HG03565 (cell line): ENCODE results near the gene MGAT1.
"Not testable (repeated sequence)": the region's sequence is repeated elsewhere in the genome, so short reads cannot be mapped to it uniquely, and the experiment has no call there.

Source experiments
- ATAC-seq: cut with Tn5 transposase; IDR thresholded peaks from one replicate; pipeline ENCODE4 v1.9.1; 2021; ENCODE audit warnings: mild to moderate bottlenecking, moderate library complexity; ENCODE audit not compliant: unreplicated experiment

Gene MGAT1

DNA sequence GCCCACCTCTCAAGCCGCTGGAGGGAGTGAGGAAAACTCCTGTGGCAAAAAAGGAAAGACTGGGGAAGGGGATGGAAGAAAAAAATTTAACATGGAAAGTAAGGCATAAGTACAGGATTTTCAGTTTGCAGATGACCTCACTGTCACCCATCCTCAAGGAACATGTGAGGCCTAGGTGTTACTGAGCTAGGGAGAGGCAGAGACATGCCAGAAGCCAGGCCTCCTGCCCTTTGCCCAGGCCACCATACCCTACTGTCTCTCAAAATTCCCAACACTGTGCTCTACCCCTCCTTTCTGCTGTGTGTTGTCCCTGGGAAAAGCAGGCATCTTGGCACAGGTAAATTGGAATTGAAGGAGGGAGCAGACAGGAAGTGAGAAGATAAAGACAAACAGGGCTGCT lies 4.4 kb upstream of the MGAT1 start:
- no peak for ATAC-seq

DNA sequence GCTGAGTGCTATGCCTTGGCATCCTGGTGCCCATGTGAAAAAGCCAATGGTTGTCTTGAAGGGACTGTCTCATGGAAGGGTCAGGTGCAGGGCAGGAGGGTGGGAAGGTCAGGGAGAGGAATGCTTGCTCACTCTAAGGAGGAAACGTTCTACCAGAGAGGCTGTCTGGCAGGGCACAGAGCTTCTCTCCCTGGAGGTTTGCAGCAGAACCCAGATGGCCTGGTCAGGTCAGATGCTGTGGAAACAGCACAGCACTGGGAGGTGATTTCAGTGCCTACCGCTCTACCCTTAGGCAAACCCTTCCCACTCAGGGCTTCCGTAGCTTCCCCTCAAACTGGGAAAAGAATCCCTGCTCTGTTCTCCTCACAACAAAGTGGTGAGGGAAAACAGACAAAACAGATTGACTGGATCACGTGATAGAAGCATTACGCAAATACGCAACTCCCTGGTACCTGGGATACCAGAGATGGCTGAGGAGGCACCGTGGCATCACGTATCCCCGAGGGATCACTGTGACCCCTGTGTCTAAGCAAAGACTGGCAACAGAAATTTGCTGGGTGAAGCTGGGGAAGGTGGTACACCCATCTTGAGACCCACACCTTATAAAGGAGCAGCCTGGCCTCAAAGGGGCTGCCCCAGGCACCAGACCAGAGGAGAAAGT lies 3.9 kb upstream of the MGAT1 start:
- no peak for ATAC-seq

DNA sequence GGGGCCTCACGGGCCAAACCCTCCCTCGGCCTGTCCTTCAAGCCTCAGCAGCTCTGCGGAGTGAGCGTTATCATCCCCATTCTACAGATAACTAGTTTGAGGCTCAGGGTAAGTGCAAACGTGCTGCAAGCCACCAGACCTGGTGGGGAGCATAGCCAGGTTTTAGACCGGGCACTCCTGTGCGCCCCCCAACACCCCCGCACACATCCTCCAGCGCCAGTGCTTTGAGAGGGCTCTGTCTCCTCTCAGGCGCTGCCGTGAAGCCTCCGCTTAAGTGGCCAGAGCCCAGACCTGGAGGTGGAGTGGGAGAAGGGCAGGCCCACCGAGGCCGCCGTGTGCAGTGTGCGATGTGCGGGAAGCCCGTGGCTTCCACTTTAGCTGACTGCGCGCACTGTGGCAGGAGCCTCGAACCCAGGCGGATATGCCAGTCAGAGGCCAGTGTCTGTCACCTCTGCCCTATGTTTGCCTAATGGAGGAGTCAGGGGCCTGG lies 1.6 kb upstream of the MGAT1 start:
- ATAC-seq: no peak

DNA sequence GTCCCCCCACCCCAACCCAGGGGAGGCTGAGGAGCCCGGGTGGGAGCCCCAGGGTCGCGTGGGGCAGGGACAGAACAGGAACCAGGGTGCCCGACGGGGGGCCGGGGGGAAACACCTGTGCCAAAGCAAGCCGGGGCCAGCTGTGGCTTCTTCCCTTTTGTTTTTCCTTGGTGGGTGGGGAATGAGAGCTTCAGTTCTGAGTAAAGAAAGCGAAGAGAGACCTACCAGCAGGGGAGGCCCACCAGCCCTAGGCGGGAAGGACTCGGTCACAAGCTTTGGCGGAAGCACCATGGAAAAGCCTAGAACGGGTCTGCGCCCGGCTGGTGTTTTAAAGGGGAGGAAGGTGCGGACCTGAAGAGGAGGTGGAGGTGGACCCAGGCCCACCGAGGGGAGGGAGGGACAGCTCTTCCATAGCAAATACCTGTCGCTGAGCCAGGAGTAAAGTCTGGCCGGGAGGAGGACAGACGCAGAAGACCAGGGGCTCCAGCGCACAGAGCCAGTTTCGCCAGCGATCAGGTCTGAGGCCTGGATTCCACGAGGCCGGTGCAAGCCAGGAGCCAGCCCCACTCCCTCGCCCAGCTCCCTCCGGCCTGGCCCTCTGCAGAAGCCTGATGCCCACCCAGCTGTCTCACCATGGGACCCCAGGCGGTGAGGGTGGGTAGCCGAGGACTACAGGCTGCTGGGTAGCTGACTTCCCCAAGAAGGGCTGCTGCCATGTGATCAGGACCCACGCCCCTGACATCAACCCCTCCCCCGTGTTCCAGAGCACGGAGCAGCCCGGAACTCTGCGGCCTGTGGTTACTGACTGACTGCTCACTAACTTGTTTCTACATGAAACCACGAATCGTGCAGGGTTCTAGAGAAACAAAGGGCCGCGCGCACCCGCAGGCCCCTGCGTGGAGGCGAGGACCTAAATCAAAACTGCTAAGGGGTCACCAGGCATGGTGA lies 849 bp upstream of the MGAT1 start:
- ATAC-seq: peak; percentile 39

DNA sequence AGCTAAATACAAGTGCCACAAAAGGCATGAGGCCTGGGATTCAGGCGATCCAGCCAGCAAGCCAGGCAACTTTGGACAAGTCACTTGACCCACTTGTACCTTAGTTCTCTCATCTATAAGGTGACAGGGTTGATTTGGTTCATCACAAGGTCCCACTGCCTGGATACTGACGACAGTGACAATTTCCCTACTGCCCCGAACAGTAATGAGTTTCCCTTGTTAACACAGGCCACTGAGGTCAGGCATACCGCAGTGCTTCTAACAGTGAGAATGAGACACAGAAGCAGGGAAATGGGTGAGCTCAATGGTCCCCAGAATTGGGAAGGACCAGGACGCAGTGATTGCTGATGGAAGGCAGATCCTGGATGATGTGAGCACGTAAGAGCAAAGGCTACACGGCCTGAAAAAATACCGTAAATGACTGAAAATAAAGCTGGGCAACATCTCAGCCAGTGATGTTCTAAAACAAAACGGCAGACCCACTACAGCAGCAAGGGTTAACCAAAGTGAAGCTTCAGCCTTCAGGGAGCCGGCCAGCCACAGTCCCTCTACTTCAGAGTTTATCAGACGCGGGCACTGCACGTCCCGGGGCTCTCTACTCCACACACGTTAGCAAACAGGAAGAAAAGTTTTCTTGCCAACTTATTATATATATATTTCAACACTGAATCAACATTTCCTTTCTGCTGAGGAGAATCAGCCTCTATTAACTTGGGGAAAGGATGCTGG lies 846 bp downstream of the MGAT1 start:
- no peak for ATAC-seq

DNA sequence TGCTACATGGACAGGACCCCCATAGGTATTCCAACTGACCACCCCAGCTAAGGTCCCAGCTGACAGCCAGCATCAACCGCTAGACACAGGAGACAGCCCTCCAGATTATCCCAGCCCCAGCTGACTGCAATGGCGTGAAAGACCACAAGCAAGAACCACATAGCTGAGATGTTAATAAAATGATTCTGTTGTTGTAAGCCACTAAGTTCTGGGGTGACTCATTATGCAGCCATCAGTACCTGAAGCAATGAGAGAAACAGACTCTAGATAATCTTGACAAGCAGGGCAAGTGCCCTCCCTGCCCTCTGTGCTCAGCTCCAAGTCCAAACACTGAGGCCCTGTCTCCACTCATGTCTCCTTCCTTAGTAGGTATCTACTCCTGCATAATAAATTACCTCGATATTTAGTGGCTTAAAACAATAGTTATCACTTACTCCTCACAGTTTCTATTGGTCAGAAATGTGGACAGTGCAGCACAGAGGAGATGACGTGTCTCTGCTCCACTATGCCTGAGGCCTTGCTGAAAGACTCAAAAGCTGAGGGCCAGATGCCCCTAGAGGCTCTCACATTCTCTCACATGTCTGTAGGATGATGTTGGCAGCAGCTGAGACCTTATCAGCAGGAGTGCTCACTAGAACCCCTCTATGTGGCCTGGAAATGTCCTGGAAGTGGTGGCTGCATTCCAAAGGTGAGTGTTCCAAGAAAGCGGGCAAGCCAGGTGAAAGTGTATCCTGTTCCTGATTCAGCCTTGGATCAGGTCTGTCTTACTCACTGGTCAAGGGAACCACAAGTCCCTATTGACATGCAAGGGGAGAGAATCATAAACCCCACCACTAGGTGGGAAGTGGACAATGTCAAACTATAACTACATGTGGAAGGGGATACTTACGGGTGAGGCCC lies 2.5 kb downstream of the MGAT1 start:
- ATAC-seq: no peak

DNA sequence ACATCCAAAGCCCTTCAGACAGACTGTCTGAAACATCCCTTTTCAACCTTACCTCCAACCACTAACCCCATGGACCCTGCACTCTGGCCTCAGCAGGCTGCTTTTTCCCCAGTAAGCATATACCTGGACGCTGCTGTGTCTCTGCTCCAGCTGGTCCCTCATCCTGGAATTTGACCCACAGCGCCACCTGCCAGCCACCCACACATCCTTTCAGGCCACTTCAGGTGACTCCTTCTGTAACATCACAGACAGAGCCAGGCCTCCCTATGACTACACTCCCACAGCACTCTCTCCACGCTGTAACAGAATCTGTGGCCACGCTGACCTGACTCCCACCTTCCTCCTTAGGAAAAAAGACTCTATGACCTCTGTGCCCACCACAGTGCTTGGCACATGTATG lies 3.4 kb downstream of the MGAT1 start:
- no peak for ATAC-seq

DNA sequence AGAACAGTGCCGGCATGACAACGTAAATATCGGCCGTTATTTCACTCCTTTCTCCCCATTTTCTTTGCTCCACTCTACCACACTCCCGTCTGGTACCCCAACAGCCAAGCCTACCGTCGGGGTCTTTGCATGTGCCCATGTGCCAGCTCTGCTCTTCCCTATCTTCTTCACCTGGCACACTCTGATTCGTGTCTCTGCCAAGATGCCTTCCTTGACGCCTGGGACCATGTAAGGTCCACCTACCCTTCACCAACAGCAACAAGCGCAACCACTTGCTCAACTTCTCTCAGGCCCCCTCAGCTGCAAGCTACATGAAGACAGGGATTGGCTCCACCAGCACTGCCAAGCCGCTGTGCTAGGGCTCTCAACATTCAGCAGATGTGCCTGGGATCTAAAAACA lies 4.4 kb downstream of the MGAT1 start:
- ATAC-seq: no peak

DNA sequence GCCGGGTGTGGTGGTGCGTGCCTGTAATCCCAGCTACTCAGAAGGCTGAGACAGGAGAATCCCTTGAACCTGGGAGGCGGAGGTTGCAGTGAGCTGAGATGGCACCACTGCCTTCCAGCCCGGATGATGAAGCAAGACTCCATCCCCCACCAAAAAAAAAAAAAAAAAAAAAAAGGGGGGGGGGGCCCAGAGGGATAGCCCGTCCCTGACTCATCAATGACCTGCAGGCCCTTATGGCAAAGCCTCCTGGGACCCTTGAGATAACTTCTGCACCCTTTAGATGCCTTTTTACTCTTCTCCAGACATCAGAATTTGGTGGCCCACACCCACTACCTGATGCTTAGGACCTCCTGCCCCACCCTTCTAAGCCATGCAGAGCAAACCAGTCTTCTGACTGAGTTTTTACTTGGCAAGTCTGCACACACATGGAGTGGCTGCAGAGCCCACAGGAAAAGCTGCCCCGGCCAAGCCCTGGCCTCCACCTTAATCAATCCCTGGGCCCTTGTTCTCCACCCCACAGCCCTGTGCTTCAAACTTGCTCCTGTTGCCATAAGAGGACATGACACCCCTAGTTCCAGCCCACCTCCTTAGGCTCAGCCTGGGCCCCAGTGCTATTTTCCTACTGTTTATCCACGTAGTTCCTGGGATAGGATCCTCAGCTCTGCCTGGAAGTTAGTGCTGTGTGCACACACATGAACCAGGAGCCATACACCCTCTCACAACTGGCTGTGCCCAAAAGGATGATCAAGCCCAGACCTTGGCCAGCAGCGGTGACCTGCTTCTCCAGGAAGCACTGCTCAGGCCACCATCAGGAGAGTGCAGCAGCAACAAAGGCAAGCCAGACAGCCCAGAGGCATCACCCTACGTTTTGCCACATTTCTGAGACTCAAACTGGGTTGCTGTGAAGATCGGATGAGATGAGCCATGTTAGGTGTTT lies 5.1 kb downstream of the MGAT1 start:
- ATAC-seq: no peak

DNA sequence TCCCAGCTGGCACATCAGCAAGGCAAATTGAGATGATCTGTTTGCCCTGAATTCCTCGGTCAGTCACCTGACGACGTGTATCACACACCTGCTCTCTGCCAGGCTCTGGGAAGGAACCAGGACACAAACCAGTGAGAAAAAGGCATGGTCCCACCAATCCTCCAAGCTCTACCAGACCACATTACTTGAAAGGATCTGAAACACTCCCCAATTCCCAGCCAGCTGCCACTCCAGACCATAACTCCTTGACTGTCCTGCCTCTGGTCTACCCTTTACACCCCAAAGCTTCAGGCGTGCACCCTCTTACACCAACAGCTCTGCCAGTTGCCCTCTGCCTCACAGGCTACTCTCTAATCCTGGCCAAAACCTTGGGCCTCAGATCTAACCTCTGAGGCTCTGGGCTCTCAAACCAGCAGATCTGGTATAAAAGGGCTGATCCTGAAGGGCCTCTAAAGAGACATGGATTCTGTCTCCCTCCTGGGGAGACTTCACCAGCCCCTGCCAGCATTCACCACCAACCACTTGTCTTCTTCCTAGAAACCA lies 6.8 kb downstream of the MGAT1 start:
- ATAC-seq: no peak

DNA sequence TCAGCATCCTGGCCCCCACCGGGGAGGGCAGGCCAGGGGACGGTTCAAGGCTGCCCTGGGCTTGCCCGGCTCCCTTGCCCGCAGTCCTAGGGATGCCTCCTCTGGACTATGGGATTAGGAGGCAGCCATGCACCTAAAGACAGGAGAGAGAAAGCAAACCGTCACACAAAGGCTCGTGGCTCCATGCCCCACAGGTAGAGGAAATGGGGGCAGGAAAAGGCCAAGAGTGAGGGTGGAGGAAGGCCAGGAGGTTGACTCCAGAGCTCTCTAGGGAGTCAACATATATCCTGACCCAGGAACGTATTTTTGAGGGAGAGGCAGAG lies 9.7 kb downstream of the MGAT1 start:
- ATAC-seq: no peak

DNA sequence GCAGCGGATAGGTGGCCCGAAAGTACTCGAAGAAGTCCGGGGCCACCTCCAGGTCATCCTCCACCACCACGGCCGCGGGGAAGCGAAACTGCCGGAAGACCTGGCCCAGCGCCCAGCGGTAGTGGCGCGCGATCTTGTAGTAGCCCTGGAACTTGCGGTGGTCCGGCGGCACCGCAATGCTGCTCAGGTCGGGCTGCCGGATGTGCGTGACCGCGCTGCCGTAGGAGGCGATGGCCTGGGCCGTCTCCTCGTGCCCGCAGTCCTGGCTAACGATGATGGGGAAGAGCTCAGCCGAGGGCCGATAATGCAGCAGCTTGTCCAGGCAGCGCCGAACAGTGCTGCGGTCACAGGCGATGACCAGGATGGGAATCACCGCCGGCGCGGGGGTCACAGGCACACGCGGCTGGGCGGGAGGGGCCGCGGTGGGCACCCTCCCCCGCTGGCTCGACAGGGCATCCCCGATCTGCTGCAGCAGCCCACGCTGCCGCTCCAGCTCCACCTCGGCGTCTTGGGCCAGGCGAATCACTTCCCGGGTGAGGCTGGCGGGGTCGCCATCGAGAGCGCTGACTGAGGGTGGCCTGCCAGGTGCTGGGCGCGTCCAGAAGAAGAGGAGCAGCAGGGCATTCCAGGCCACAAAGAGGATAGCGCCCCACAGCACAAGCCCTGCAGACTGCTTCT lies 10.2 kb downstream of the MGAT1 start:
- no peak for ATAC-seq

DNA sequence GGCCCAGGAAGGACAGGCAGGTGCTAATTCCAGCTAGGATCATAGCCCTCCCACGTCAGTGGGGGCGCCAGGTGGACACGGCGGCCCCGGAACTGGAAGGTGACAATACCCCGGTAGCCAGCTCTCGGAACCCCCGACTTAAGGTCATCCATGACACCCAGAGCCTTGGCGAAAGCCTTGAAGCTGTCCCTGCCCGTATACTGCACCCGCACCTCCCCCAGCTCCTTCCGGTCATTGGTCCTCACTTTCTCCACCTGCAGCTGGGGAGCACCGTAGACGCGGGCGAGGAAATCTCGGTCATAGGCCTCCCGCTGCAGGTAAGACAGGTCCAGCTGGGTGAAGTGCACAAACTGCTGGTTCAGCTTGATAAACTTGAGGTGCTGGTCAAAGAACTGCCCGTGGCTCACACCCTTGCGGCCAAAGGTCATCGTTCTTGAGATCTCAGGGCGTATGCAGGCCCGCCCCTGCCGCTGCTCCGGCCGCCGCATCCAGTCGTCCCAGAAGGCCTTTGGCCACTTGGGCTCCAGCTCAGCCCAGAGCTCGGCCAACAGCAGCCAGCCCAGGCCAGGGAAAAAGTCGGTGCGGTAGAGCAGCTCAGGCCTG lies 10.9 kb downstream of the MGAT1 start:
- ATAC-seq: no peak

DNA sequence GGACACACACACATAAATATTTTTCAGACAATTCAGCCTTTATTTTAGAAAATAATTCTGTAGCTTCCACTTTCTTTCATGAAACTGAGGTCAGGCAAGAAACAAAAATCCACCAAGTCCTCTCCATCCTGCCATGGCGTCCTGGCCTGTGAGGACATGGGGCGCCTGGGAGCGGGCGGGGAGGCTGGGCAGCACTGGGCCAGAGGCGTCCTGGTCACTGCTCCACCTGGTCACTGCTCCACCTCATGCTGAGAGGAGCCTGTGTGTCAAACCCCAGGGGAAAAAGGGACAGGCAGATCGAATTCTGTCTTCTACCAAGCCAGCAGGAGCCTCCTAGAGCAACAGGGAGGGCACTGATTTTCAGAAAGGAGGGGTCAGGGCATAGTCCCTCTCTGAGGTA lies 12.1 kb downstream of the MGAT1 start:
- no peak for ATAC-seq

DNA sequence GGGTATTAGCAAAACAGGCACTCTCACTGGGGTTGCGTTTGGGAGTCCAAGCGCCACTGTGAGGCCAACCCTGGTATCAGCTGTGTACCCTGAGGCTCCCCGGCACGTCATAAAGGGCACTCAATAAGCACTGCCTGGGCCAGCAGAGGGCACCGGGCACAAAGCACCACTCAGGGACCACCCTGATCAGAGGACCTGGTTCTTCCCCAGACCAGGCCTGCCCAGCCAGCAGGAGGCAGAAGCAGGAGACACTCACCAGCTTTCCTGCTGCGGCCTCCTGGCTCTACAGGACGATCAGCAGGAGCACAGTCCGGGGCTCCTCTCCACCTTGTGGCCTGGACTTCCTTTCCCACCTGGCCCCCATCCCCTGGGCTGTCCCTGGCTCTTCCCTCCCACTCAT lies 12.6 kb downstream of the MGAT1 start:
- ATAC-seq: no peak

DNA sequence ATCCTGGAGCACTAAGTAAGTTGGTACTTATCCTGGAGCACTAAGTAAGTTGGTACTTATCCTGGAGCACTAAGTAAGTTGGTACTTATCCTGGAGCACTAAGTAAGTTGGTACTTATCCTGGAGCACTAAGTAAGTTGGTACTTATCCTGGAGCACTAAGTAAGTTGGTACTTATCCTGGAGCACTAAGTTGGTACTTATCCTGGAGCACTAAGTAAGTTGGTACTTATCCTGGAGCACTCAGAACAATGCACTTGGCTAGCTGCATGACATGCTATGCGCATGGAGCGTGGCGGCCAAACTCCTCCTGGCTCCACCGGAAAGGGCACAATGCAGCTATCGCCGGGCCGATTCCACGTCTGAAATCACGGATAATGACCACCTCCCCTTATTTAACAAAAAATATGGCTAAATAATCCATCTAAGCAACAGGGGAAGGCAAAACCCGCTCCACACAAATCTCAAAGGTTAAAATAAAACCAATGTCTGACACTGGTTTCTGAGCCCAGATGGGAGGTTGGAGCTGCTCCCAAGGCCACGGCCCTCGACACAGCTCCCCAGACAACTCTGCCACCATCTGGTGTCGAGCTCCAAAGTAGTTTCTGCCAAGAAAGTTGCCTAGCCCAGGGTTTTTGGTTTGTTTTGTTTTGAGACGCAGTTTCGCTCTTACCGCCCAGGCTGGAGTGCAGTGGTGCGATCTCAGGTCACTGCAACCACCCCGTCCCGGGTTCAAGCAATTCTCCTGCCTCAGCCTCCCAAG lies 13.8 kb downstream of the MGAT1 start:
- not testable (repeated sequence) for ATAC-seq

DNA sequence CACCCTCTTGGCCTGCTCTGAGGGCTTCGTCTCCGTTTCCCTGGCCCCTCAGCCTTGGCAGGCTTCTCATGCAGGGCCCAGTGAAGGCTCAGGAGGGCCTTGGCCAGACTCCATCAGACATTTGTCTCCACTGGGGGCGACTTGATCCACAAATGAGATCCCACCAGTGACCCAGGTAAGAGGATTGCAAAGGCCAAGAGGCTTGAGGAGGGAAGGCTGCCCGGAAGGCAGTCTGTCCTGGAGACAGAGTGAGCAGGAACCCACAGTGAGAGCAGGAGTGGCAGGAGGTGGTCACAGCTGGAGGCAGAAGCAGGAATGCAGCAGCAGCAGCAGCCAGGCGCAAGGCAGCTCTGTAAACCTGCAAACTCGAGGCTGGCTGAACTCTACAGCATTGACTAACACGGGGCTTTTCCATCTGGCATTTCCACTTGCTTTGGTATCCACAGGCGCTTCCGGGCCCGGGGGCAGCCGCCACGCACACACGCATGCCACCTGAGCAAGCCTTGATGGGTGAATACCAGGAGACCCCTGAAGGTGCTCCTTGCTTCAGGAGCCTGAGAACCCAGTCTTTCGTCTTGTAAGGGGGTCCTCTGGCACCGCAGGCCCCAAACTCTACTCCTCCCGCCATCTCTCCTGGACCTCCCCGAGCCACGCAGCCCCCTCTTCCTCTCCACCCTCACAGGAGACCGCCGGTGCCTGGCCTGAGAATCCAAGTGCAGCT lies 14.7 kb downstream of the MGAT1 start:
- ATAC-seq: no peak
